Transverse colon (tissue), 4 donors: ENCODE results near the gene UBA5. TPM values are rescaled to one million over a fixed set of nuclear protein-coding genes. Genes with fewer than 3 reads are reported as not detected.

ENCODE experiments used
- DNase-seq: peaks from one replicate; pipeline ENCODE4 v3.0.0-alpha.2; 2019
- H3K27ac ChIP-seq, 4 donors: fragments of 200-600 bp; sonication (generic); 2 replicates each; pipeline ENCODE4 v1.5.1; 2016 to 2018; ENCODE audit warnings: inconsistent platforms in 4 of 4
- H3K27me3 ChIP-seq: fragments of 200-600 bp; sonication (generic); 2 replicates; pipeline ENCODE4 v1.5.1; 2017; ENCODE audit warnings: inconsistent platforms
- H3K36me3 ChIP-seq, 4 donors: fragments of 200-600 bp; sonication (generic); 2 replicates each; pipeline ENCODE4 v1.5.1; 2017 to 2019; ENCODE audit warnings: inconsistent platforms in 4 of 4
- H3K4me1 ChIP-seq, 4 donors: fragments of 200-600 bp; sonication (generic); 2 replicates each; pipeline ENCODE4 v1.5.1; 2017 to 2020; ENCODE audit warnings: inconsistent platforms in 4 of 4
- H3K4me3 ChIP-seq, 4 donors: fragments of 200-600 bp; sonication (generic); 1 replicate in 1 of 4; 2 replicates in 3 of 4; pipeline versions ENCODE4 v1.5.1 to v1.6.1; 2017 to 2019; ENCODE audit warnings: inconsistent platforms in 4 of 4
- H3K9me3 ChIP-seq, 2 donors: fragments of 200-600 bp; sonication (generic); 2 replicates each; pipeline ENCODE4 v1.5.1; 2017 to 2019; ENCODE audit warnings: inconsistent platforms in 2 of 2
- CTCF ChIP-seq, 5 experiments: fragments of 200-600 bp in 3 of 5; fragments of 450-650 bp in 2 of 5; sonication (generic) in 3 of 5; IDR thresholded peaks; 1 replicate in 2 of 5; 2 replicates in 3 of 5; pipeline ENCODE4 v1.5.1; 2016 to 2017; ENCODE audit warnings: antibody characterized with exemption in 5 of 5, inconsistent platforms in 3 of 5, mild to moderate bottlenecking in 2 of 5, moderate library complexity in 1 of 5
- EP300 ChIP-seq: sonication (generic); formaldehyde crosslinking; IDR thresholded peaks from one replicate; pipeline ENCODE4 v1.6.1; 2017; ENCODE audit warnings: antibody characterized with exemption, low read depth
- POLR2A ChIP-seq: fragments of 450-650 bp; IDR thresholded peaks from one replicate; pipeline ENCODE4 v1.6.1; 2016; ENCODE audit warnings: antibody characterized with exemption, mild to moderate bottlenecking, moderate library complexity
- POLR2AphosphoS5 ChIP-seq, 3 donors: sonication (generic); formaldehyde crosslinking; IDR thresholded peaks; one replicate each; pipeline ENCODE4 v1.6.1; 2016; ENCODE audit warnings: antibody characterized with exemption in 3 of 3
- WGBS, 2 donors: methylation state at CpG; one replicate each; pipeline ENCODE4 v1.1.5; 2018; ENCODE audit warnings: low coverage in 1 of 2; 5-methylcytosine and 5-hydroxymethylcytosine counted together
- in situ Hi-C, 4 donors: fragments of 200-750 bp; cut with MboI; loops; one replicate each; pipeline versions ENCODE4 v1.15.0 to v1.15.1; 2017; ENCODE audit warnings: low sequenced_read_pairs in 3 of 4, low pct_ligation_motif_present in 1 of 4, low pct_unique_long_range_greater_than_20kb in 1 of 4
- intact Hi-C: fragments of 100-400 bp; cut with DNase I; formaldehyde crosslinking; loops from one replicate; pipeline ENCODE4 v1.15.1; 2023; ENCODE audit warnings: low total_unique reads
- total RNA-seq, 4 donors: library from RNA; depleted of rRNA; stranded (reverse); fragments of >200 nt; gene quantifications; one replicate each; pipeline ENCODE4 v1.1.0, GENCODE V29; 2016

The UBA5 gene
- total RNA-seq, 4 donors from 2014 or later = 25.7 to 45.3 (median 33.4) TPM

GRCh38 chr3:132660811-132661070 lies 612 bp downstream of the UBA5 start:
- no peaks in the 10 kb centered on the region for H3K9me3 ChIP-seq
- H3K36me3 ChIP-seq = no peaks in the 10 kb centered on the region
- H3K27ac ChIP-seq = peak overlapping the region; percentile 90 to 96 (median 94)
- TF ChIP-seq POLR2A (no peak), POLR2AphosphoS5 (IDR thresholded peaks at IDR 0.05) (no peak), EP300 (no peak), CTCF (IDR thresholded peaks at IDR 0.05) (no peak)
- H3K27me3 ChIP-seq = no peaks in the 10 kb centered on the region
- intact Hi-C loops = no loop called here
- in situ Hi-C loops = no loop called here
- peaks cover 12 to 38% (median 29%) of the 10 kb centered on the region in 4 donors for H3K4me1 ChIP-seq
- no peak for DNase-seq
- WGBS, 2 donors = 0 to 1% methylated on average over 3 to 5 of the region's 5 CpGs
- H3K4me3 ChIP-seq = peak overlapping the region; percentile 66 to 97 (median 80)

- WGBS, 2 donors = 11 to 17% methylated on average over 5 to 8 of the region's 8 CpGs
- Histone ChIP-seq H3K36me3 (no peaks in the 10 kb centered on the region), H3K27ac (peak overlapping the region; percentile 90 to 96 (median 94)), H3K4me3 (peak overlapping the region; percentile 66 to 97 (median 80)), H3K4me1 (peaks cover 12 to 38% (median 29%) of the 10 kb centered on the region in 4 donors), H3K27me3 (no peaks in the 10 kb centered on the region), H3K9me3 (no peaks in the 10 kb centered on the region)
- DNase-seq = no peak
- in situ Hi-C loops (no loop called here), intact Hi-C loops (no loop called here)
- TF ChIP-seq POLR2AphosphoS5 (IDR thresholded peaks at IDR 0.05) (peak in 1 of 3 donors; percentile 23), CTCF (IDR thresholded peaks at IDR 0.05) (no peak)
These were observed 972 bp downstream of the UBA5 start for GRCh38 chr3:132661101-132661500.

GRCh38 chr3:132662212-132662611 lies 2.1 kb downstream of the UBA5 start:
- intact Hi-C loops = no loop called here

GRCh38 chr3:132665230-132665745 lies 5.2 kb downstream of the UBA5 start:
- Histone ChIP-seq H3K4me1 (peaks cover 3 to 23% (median 19%) of the 10 kb centered on the region in 4 donors), H3K9me3 (no peaks in the 10 kb centered on the region), H3K27me3 (no peaks in the 10 kb centered on the region), H3K27ac (no peak overlapping the region), H3K36me3 (peaks cover 0 to 3% (median 0%) of the 10 kb centered on the region in 4 donors), H3K4me3 (no peak overlapping the region)
- no peak for DNase-seq
- in situ Hi-C loops (no loop called here), intact Hi-C loops (no loop called here)
- TF ChIP-seq POLR2A (no peak), EP300 (no peak), CTCF (IDR thresholded peaks at IDR 0.05) (no peak), POLR2AphosphoS5 (IDR thresholded peaks at IDR 0.05) (no peak)
- 65 to 70% methylated on average over 3 of the region's 3 CpGs for WGBS, 2 donors

More at GRCh38 chr3:132662212-132662611, 2.1 kb downstream of the UBA5 start:
- H3K27ac ChIP-seq = no peak overlapping the region
- peaks cover 12 to 38% (median 29%) of the 10 kb centered on the region in 4 donors for H3K4me1 ChIP-seq
- H3K9me3 ChIP-seq = no peaks in the 10 kb centered on the region
- DNase-seq = no peak
- in situ Hi-C loops = no loop called here
- H3K36me3 ChIP-seq = no peaks in the 10 kb centered on the region
- no peaks in the 10 kb centered on the region for H3K27me3 ChIP-seq
- H3K4me3 ChIP-seq = no peak overlapping the region
- TF ChIP-seq POLR2A (no peak), EP300 (no peak), POLR2AphosphoS5 (IDR thresholded peaks at IDR 0.05) (no peak), CTCF (IDR thresholded peaks at IDR 0.05) (no peak)
